Fibroblast of skin of left quadriceps (primary cell): ENCODE results near the gene CYYR1.

ENCODE experiments used
- DNase-seq, 2 experiments: peaks; one replicate each; pipeline ENCODE4 v3.0.0-alpha.2; 2013; ENCODE audit warnings: low read depth in 2 of 2

The CYYR1 gene

GRCh38 chr21:26437326-26438009, 135.6 kb downstream of the CYYR1 start:
- DNase-seq: no peak

GRCh38 chr21:26433386-26433785, 139.7 kb downstream of the CYYR1 start:
- no peak for DNase-seq

GRCh38 chr21:26432410-26432809, 140.7 kb downstream of the CYYR1 start:
- DNase-seq: no peak

GRCh38 chr21:26425576-26425975, 147.5 kb downstream of the CYYR1 start:
- no peak for DNase-seq

- no peak for DNase-seq
These were observed 149.6 kb downstream of the CYYR1 start for GRCh38 chr21:26423511-26423910.

GRCh38 chr21:26422706-26423105, 150.4 kb downstream of the CYYR1 start:
- DNase-seq: no peak

GRCh38 chr21:26422138-26422537, 150.9 kb downstream of the CYYR1 start:
- DNase-seq: no peak

GRCh38 chr21:26421724-26422123, 151.4 kb downstream of the CYYR1 start:
- DNase-seq: no peak
